NCI-H187 (cell line): ENCODE results near the gene HTR7.

Experiments used
- DNase-seq, 2 experiments: peaks; one replicate each; lab custom pipeline; 2025; lab: John Stamatoyannopoulos, UW

The HTR7 gene

DNA sequence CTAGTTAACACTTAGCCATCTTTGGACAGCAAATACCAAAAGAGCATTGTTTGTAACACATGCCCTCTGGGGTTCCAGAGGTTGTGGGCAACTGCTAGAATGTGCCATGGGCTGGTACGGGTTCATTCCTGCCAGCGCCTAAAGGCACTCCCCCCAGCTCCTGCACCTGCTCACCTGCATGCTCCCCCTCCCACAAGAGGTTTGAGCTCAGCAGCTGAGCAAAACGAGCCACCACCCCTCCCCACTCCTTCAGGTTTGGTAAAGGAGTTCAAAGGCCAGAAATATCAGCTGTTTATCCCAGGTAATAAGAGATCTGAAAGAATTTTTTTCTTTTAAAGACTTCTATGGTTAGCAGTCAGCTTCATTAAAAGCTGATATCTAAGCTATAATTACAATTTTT, 53.5 kb downstream of the HTR7 start:
- no peak for DNase-seq

DNA sequence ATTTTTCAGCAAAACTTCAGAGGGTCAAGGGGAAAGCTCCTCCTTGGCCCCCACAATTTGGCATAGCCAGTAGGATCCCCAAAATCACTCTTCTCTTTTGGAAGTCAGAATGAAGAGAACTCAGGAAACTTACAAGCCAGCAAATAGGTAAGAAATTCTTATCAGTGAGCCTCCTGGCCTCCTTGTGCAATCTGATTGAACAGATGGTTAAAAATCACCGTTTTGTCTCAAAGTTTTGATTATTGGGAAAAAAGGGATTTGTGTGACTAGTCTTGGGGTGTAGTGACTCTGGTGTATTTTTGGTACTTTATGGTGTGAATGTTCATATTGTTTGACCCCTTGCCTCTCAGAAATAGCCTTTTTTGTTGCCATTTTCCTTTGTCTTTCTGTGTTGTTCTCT, 56.2 kb downstream of the HTR7 start:
- no peak for DNase-seq

DNA sequence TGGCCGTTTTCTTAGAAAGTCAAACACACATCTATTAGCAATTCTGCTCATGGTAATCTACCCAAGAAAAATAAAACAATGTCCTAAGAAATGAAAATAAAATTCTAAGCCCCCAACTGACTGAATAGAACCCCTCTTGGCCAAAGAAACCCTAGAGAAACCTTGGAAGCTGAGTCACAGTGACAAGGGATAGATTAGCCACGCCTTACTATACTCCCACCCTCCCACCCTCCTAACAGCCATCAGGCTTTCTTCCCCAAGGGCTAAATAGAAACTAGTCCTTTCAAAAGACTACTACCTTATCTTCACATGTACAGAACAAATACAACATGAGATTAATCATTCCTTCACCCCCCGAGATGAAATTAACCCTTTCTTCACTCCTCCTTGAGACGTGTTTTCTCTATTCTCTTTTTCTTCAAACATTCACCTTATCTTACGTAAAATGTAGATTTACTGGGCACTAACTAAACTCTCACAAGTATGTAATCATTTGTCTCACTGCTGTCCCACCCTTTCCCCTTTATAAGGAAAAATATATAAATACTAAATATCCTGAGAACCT, 57.5 kb downstream of the HTR7 start:
- DNase-seq = no peak

DNA sequence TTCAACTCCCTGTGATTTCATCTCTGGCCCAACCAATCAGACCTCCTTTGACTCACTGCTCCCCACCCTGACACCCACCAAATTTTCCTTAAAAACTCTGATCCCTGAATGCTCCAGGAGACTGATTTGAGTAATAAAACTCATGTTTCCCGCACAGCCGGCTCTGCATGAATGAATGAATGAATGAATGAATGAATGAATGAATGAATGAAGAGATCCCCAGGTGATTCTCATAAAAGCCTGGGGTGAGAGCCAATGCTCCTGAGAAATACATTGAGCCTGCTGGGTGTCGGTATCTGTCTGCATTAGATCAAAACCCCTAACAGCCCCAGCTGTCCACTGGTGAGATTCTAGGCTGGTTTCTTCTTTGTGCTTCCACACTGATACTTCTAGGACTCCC, 58.7 kb downstream of the HTR7 start:
- DNase-seq = no peak

DNA sequence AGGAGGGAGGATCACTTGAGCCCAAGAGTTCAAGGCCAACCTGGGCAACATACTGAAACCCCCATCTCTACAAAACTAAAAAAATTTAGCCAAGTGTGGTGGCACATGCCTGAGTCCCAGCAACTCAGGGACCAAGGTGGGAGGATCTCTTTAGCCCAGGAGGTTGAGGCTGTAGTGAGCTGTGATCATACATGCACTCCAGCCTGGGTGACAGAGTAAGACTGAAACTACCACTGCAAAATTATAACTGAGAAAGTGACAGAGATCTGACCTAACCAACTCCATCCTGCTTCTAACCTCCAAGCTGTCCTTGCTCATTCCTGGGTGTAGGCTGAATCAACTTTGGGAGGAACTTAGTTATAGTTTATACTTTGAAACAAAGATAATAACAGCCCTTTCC, 59.4 kb downstream of the HTR7 start:
- no peak for DNase-seq

DNA sequence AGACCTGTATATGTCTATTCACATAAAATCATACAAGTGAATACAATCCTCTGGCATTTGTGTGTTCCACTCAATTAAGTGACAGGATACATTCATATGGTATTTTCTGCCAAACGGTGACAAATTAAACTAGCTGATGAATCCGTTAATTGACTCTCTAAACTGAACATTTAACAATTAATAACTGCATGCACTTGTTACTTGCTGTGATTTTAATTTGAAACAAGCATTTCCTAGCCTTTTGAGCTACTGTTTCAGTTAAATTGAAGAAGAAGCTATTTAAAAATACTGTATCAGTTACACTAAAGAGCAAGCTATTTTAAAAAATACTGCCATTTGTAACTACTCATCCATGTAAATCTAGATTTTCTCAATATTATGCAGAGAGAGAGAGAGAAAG, 67.4 kb downstream of the HTR7 start:
- DNase-seq = no peak

DNA sequence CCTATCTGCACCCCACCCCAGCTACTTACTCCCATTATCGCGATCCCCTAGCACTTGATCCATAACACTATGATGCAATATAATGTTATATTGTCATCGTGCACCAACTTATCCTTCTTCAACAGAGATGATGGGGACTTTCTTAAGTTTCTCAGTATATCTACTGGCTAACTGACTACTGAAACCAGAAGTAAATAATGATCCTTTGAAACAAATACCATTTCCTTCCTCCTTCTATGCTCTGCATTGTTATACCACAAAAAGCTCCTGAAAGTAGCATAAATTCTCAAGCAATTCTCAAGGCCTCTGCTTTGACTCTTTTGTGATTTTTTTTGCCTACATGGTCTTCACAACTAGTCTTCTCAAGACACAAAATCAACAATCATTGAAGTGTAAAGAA, 68.9 kb downstream of the HTR7 start:
- no peak for DNase-seq

DNA sequence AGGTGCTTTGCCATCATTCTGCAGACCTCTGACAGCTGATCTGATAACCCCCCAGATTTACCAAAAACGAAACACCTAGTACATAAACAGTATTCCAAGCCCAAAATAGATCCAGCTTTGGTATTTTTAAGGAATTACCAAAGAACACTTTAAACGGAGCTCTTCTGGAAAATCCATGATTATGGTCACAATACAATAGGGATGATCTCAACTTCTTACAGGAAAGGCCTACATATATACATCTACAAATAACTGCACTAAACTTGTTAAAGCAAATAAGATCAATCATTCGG, 69.7 kb downstream of the HTR7 start:
- no peak for DNase-seq

DNA sequence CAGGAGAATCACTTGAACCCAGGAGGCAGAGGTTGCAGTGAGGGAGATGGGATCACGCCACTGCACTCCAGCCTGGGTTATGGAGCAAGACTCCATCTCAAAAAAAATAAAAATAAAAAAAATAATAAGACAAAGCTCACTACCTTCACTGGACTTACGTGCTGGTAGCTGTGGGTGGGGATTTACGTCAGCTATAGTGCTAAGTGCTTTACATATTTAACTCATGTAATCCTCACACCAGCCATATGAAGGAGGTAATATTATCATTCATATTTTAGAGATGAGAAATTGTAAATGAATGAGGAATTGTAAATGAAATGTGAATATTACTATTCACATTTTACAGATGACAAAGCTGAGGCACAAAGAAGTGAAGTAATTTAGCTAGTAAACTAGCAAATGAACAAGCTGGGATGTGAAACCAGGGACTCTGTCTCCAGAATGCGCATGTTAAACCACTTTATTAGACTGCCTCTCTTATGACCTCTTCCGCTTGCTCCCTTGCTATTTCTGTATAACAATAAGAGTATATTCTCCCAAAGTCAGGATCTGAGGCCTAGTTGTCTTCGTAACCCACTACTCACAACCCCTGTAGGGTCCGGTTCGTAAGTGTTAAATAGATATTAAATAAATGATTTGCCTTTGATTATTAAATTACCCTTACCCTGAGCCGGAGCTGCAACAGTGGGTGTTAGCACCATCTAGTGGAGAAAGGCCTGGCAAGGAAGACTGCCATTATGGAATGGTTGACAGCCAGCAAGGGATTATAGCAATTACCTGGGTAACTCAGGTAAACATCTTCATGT, 70.2 kb downstream of the HTR7 start:
- DNase-seq = no peak

DNA sequence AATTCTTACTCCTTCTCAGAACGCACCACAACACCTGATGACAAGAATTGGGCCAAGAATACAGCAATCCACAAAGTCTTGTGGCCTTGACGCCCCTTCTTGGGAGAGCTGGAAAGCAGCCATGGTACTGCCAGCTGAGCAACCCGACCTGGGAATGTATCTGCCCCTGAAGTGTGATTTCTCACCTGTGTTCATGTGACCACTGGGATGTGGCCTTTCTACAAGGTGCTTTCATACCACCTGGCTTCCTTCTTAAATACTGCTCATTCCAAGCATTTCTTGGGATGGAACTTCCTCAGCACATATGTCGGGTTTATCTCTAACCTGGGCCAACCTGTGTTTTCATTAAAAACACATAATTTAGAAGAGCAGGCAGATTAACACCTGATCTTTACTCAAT, 72.1 kb downstream of the HTR7 start:
- no peak for DNase-seq

DNA sequence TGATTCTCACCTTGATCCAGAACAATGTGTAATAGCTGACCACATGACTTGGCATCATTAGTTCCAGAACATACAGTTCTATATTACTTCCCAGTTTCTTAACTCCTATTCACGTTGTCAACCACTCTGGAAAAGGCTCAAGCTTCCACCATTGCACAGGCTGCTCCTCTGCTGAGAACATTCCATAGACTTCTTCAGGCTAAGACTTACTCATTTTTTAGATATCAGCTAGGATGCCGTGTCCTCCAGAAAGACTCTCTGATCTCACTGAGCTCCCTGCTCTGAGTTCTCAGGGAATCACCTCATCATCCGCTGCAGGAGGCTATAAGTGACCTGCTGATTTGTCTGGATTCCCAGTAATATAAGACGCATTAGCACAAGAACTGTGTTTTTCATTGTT, 73.1 kb downstream of the HTR7 start:
- DNase-seq = no peak

DNA sequence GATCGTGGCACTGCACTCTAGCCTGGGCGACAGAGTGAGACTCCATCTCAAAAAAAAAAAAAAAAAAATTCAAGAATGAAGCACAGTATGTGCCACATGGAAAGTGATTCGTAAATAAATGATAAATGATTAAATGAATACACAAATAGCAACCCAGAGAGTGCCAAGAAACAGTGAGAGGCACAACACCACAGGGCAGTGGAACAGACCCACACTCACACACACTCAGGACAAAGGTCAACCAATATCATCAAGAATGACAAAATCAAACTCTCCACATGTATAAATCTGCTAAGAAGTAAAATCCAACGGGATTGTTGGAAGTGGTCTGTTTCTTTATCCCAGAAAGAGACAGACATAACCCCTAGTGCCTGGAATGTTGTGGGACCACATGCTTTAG, 77.4 kb downstream of the HTR7 start:
- DNase-seq = no peak

DNA sequence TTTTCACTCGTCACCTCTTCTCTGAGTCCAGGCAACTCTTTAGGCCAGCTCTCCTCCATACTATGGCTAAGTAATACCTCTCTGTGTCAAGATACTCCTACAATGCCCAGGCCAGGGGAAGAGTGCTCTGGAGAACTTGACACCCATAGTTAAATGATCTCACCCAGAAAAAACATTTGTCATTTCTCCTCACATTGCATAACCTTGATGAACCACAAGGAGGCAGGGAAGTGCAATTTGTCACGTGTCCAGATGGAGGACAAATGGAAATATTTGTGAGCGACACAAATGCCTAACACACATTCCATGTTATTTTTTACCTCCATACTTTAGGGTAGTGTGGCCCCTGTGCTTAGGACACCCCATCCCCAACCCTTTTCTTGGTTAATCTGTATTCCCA, 78.3 kb downstream of the HTR7 start:
- DNase-seq = no peak

DNA sequence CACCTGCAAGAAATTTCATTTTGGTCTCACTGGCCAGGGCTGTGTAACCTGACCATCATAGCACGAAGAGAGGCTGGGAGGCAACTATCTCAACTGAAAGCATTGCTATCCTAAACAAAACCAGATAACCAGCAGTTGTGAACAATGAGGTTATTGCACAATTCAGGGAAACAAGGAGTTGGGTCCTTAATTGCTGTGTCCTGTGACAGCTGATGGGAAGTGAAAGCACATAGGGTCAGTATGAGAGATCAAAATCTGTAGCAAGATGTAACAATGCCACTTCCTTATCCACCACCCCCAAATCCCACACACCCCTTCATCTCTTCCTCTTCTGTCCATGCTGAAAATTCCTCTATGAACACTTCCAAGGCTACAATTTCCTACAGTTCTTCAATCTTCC, 80.2 kb downstream of the HTR7 start:
- no peak for DNase-seq

DNA sequence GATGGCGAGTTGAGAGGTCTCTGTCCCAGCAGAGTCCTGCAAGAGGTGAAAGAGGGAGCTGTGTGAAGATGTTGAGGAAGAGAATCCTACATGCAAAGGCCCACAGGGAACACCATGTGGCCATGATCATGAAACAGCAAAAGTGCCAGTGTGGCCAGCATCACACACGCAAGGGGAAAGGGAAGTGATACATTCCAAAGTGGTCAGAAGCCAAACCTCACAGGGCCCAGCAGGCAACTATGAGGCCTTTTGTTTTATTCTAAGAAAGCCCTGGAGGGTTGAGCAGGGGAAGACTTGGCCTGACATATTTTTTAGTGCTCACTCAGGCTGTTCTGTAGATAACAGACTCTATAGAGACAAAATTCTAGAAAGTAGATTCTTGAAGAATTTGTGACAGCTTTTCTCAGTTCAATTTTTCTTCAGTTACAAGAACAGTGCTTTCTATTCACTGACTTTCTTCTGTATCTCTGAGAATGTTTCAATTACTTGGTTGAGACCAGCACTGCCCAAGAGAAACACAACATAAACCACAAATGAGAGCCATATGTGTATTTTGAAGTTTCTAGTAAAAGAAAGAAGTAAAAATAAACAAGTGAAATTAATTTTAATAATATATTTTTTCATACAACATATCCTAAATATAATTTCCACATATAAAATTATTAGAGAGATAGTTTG, 82.3 kb downstream of the HTR7 start:
- DNase-seq = no peak

DNA sequence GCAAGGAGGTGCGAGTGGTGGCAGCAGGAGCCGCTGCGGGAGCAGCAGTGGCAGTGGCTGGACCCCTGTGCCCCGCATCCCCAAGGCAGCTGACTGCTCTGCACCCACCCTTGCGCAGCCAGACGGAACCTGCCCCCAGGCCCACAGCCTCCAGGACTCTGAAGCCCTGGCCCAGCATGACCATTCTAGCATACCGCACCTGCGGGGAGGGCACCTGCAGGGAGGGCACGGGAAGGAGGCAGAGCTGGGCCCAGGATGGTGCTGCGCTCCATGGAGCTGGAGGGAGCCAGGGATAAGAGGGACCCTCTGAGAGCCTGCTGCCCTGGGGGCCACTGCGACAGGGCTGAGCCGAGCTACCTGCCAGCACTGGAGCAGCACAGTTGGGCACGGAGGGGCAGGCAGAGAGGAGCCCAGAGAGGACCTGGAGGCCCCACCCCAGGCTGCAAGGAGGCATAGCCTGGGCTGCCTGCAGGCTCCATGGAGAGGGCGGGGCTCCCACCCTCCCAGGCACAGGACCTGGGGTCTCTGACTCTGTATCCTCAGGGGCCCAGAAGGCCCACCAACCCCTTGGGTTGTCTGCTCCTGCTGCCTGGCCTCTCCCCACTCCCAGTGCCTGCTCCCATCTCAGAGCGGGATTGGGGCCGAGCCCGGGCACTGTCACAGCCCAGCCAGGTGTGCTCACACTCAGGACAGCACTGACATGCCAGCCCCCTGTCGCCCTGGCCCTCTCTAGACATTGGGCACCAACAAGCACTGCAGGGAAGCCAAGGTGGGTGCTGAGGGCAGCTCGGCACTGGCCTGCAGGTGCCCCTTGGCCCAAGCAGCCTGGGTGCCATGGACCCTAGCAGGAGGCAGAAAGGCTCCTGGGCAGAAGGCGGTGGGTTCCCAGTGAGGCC, 87.6 kb downstream of the HTR7 start:
- no peak for DNase-seq

DNA sequence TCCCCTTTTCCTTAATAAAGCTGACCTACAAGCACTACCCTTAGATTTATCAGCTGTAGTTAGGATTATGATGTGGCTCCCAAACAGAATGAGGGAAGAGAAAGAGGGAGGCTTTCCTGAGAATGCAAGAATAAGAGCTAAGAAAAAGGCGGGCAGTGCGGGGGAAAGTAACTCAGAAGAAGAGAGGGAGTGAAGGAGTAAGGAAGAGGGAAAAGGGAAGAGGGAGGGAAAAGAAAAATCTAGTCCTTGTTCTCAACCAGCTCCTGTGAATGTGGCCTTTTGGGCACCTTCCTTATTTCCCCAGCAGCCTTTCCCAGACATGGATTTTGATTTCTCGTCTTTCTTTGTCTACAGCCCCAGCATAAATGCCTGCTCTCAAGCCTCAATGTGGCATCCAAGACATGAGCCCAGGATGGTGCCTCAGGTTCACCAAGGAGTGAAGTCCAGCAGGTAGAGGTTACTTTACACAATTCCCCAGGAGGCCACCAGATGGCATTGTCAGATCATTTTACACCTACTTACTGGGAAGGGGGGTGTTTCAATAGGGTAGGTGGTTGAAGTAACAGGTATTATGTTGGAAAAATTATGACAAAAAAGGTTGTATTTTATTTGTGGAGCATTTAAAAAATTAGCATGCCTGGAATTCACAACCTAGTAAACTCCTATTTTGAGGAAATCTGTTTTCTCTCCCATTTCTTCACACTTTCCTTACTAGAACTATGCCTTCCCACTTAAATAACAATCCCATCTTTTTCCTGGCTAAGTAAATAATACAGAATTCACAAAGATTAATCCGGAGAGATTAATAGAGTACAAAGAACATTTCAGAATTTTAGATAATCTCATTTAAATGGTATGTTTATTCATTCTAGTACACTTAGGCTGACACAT, 106.5 kb downstream of the HTR7 start:
- no peak for DNase-seq

DNA sequence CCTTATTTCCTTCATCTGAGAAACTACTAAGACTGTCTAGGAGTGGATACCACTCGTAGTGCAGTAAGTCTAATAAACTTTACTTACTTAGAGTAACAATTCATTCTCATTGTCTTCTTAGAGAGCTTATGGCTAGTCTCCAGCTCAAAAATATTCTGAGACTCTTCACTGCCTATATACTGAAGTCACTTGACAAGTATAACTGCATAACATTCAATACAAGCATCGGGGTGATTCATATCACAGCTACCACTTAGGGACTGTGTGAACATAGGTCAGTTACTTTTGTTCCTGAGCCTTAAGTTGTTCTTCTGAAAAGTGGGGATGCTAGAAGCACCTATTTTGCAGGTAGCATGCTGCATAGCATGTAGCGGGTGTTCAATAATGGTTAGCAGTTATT, 111.0 kb downstream of the HTR7 start:
- no peak for DNase-seq

DNA sequence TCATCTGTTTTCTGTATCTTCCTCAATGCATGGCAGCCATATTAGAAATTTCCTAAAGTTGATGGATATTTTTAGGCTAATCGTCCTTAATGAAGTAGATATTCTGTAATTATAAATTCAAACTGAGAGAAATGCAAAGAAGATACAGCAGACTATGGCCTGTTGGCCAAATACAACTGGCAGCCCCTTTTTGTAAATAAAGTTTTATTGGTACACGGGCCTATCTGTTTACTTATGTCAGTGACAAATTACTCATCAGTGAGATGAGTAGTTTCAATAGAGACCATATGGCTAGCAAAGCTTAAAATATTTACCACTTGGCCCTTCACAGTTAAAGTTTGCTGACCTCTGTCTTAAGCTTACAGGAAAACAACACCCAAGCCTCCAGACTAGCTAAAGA, 112.3 kb downstream of the HTR7 start:
- no peak for DNase-seq

DNA sequence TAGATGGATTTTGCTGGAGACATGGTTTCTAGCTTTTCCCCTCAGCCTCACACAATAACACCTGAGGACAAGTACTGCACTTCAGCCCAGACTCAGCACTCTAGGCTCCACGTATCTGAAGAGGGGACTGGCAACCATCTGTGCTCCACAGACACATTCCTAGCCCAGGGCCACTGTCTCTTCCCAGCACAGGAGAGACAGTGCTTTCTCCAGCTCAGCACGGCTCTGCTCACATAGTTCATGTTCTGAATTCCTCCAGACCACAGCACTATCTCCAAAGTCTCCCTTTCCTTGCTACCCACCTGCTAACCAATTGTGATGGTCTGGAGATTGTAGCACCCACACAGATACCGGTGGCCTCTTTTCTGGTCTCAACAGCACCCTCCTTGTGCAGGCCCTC, 114.5 kb downstream of the HTR7 start:
- DNase-seq = no peak

DNA sequence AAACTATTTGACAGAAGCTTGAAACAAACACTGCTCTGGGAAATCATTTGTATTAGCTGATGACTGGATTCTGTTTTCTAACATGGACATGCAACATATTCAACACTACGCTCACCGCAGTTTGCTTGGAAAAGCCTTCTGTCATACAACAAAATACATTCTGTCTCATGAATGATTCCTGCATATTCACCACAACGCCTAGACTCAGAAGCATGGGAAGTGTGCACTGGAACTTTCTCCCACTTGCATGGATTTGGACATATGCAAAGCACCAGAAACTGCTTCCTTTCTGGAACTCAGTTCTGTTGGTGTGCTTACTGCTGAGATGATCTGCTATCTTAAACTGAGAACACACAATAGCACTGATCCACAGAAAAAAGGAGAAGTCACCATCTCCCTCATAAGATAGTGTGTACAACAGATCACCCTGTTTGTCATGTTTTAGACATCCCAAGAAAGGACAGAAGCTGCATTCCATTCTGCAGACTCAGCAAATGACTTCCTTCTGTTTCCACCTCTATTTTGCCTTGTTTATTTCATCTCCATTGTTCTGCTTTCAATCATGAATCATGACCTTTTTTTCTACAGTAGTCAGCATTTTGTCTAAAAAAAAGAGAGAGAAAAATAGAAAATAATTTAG, 115.8 kb downstream of the HTR7 start:
- DNase-seq = no peak
